IMR-90 (cell line): ENCODE data around the gene SLC37A1. TPM values are rescaled to one million over a fixed set of nuclear protein-coding genes. Genes with fewer than 3 reads are reported as not detected.
"Not testable (repeated sequence)": the region's sequence is repeated elsewhere in the genome, so short reads cannot be mapped to it uniquely, and the experiment has no call there.

ENCODE experiments used
- ATAC-seq: fragments of 200-7000 bp; cut with Tn5 transposase; 2 replicates; pipeline ENCODE4 v1.9.1; 2020; ENCODE audit warnings: low read depth, mild to moderate bottlenecking, moderate library complexity
- BruUV-seq: library from RNA; stranded (reverse); fragments of 400-500 nt; replicated peaks from 2 replicates; lab custom pipeline; 2021; lab: Mats Ljungman, UMichigan
- CTCF ChIA-PET: fragments of 300-600 bp; formaldehyde crosslinking; extraction: SDS; loops from one replicate; lab custom pipeline; 2021; ENCODE audit warnings: antibody characterized with exemption; lab: Yijun Ruan, JAX
- POLR2A ChIA-PET: fragments of 300-600 bp; sonication (Branson Sonifier 250); formaldehyde crosslinking; loops from one replicate; lab custom pipeline; 2022; ENCODE audit warnings: antibody characterized with exemption; ENCODE audit not compliant: unreplicated experiment; lab: Charles Lee
- DNase-seq: peaks from one replicate; pipeline ENCODE4 v3.0.0; 2013
- H2AFZ ChIP-seq: replicated peaks from 2 replicates; pipeline ENCODE3; 2013; ENCODE audit warnings: low read length, mild to moderate bottlenecking; ENCODE audit not compliant: poor library complexity
- H2AK5ac ChIP-seq: 2 replicates; pipeline ENCODE4 v1.6.1; 2013; ENCODE audit warnings: low read depth, low read length, inconsistent platforms
- H2AK9ac ChIP-seq: replicated peaks from 2 replicates; pipeline ENCODE3; 2013; ENCODE audit warnings: mild to moderate bottlenecking, low read depth, low read length, moderate library complexity; ENCODE audit not compliant: poor library complexity
- H2BK120ac ChIP-seq: 2 replicates; pipeline ENCODE4 v1.6.1; 2013; ENCODE audit warnings: low read depth, low read length, inconsistent platforms
- H2BK15ac ChIP-seq: 3 replicates; pipeline ENCODE4 v1.6.1; 2013; ENCODE audit warnings: low read depth, low read length, inconsistent platforms
- H2BK20ac ChIP-seq: 2 replicates; pipeline ENCODE4 v1.6.1; 2013; ENCODE audit warnings: low read depth, mild to moderate bottlenecking, inconsistent platforms, low read length, moderate library complexity
- H2BK5ac ChIP-seq: 2 replicates; pipeline ENCODE4 v1.6.1; 2013; ENCODE audit warnings: mild to moderate bottlenecking, low read depth, low read length, inconsistent platforms; ENCODE audit not compliant: poor library complexity, severe bottlenecking
- H3K14ac ChIP-seq: replicated peaks from 2 replicates; pipeline ENCODE4 v1.6.1; 2013; ENCODE audit warnings: low read depth, low read length, inconsistent platforms
- H3K18ac ChIP-seq: 2 replicates; pipeline ENCODE4 v1.6.1; 2013; ENCODE audit warnings: low read depth, low read length, control low read depth
- H3K23ac ChIP-seq: 2 replicates; pipeline ENCODE4 v1.6.1; 2013; ENCODE audit warnings: low read depth, low read length, inconsistent platforms
- H3K27ac ChIP-seq: 2 replicates; pipeline ENCODE4 v1.5.1; 2013; ENCODE audit warnings: mild to moderate bottlenecking, control low read depth, low read length; ENCODE audit not compliant: insufficient read depth
- H3K27me3 ChIP-seq: 2 replicates; pipeline ENCODE4 v1.6.1; 2013; ENCODE audit warnings: low read length; ENCODE audit not compliant: control insufficient read depth, insufficient read depth
- H3K36me3 ChIP-seq: 2 replicates; pipeline ENCODE4 v1.6.1; 2013; ENCODE audit warnings: low read length, mixed read lengths; ENCODE audit not compliant: control insufficient read depth, insufficient read depth
- H3K4ac ChIP-seq: 2 replicates; pipeline ENCODE4 v1.6.1; 2013; ENCODE audit warnings: low read depth, low read length, inconsistent platforms
- H3K4me1 ChIP-seq: 2 replicates; pipeline ENCODE4 v1.6.1; 2013; ENCODE audit warnings: low read length, mixed read lengths; ENCODE audit not compliant: control insufficient read depth, insufficient read depth
- H3K4me2 ChIP-seq: 2 replicates; pipeline ENCODE4 v1.6.1; 2013; ENCODE audit warnings: low read depth, mild to moderate bottlenecking, control low read depth, low read length, moderate library complexity
- H3K4me3 ChIP-seq: 2 replicates; pipeline ENCODE4 v1.5.1; 2013; ENCODE audit warnings: low read depth, mild to moderate bottlenecking, control low read depth, low read length, moderate library complexity; ENCODE audit not compliant: insufficient read depth
- H3K56ac ChIP-seq: 2 replicates; pipeline ENCODE4 v1.6.1; 2013; ENCODE audit warnings: low read length, inconsistent platforms; ENCODE audit not compliant: insufficient read depth; ENCODE audit errors: extremely low read depth
- H3K79me1 ChIP-seq, 2 experiments: 2 replicates each; pipeline ENCODE4 v1.6.1; 2013; ENCODE audit warnings: low read length in 2 of 2, inconsistent platforms in 1 of 2, low read depth in 1 of 2
- H3K9ac ChIP-seq: 2 replicates; pipeline ENCODE4 v1.6.1; 2013; ENCODE audit warnings: low read depth, low read length, control low read depth
- H3K9me1 ChIP-seq: 2 replicates; pipeline ENCODE4 v1.6.1; 2013; ENCODE audit warnings: low read length, inconsistent platforms; ENCODE audit not compliant: insufficient read depth
- H3K9me3 ChIP-seq: 2 replicates; pipeline ENCODE4 v1.6.1; 2013; ENCODE audit warnings: low read length; ENCODE audit not compliant: control insufficient read depth, insufficient read depth
- H4K20me1 ChIP-seq: 2 replicates; pipeline ENCODE4 v1.6.1; 2013; ENCODE audit warnings: low read length, inconsistent platforms; ENCODE audit not compliant: insufficient read depth
- H4K5ac ChIP-seq: 2 replicates; pipeline ENCODE4 v1.6.1; 2013; ENCODE audit warnings: mild to moderate bottlenecking, low read depth, low read length, control low read depth
- H4K8ac ChIP-seq, 2 experiments: 2 replicates each; pipeline ENCODE4 v1.6.1; 2013; ENCODE audit warnings: low read depth in 2 of 2, low read length in 2 of 2, control low read depth in 1 of 2, inconsistent platforms in 1 of 2
- H4K91ac ChIP-seq: 2 replicates; pipeline ENCODE4 v1.6.1; 2013; ENCODE audit warnings: low read depth, low read length, inconsistent platforms; ENCODE audit not compliant: insufficient read depth
- MXI1 ChIP-seq: IDR thresholded peaks from 2 replicates; pipeline ENCODE4 v1.6.1; 2012; ENCODE audit warnings: low read depth, mild to moderate bottlenecking, low read length, moderate library complexity, borderline replicate concordance
- WGBS, 2 experiments: methylation state at CpG; one replicate each; pipeline versions ENCODE4 v1.1.5 to v1.1.7; 2013; ENCODE audit warnings: missing lambda C conversion rate in 2 of 2; ENCODE audit not compliant: insufficient read length in 1 of 2; ENCODE audit errors: extremely low coverage in 2 of 2; 5-methylcytosine and 5-hydroxymethylcytosine counted together
- dilution Hi-C: fragments of 300-500 bp; cut with HindIII; formaldehyde crosslinking; loops from one replicate; pipeline ENCODE4 v1.14.3; 2018; ENCODE audit warnings: low sequenced_read_pairs; ENCODE audit not compliant: unreplicated experiment
- in situ Hi-C: fragments of 300-500 bp; cut with MboI; formaldehyde crosslinking; loops from 3 replicates; pipeline ENCODE4 v1.14.3; 2019; ENCODE audit warnings: low sequenced_read_pairs, inconsistent platforms, mixed read lengths
- intact Hi-C: fragments of 100-400 bp; cut with micrococcal nuclease; formaldehyde crosslinking; loops from 2 replicates; pipeline ENCODE4 v1.10.0; 2022
- polyA plus RNA-seq, 3 experiments: library from polyadenylated mRNA; depleted of rRNA; stranded (reverse); fragments of >200 nt; gene quantifications; 2 replicates each; pipeline ENCODE4 v1.2.3, GENCODE V29; 2012; ENCODE audit warnings: low replicate concordance in 1 of 3
- total RNA-seq: library from RNA; depleted of rRNA; stranded (reverse); fragments of >200 nt; gene quantifications from 2 replicates; pipeline ENCODE4 v1.2.3, GENCODE V29; 2012

SLC37A1 gene
- total and polyA plus RNA-seq, 2 of the 4 experiments (the other 2 are of a cell fraction) = 0.36 to 0.48 TPM

- no peak overlapping the region for H4K8ac ChIP-seq
- H2AFZ ChIP-seq = peak overlapping the region; percentile 19
- no peak overlapping the region for H3K23ac ChIP-seq
- H3K9me1 ChIP-seq = no peaks in the 10 kb centered on the region
- no peak overlapping the region for H3K14ac ChIP-seq
- H2BK20ac ChIP-seq = no peak overlapping the region
- H2BK120ac ChIP-seq = no peak overlapping the region
- no peak overlapping the region for H3K4ac ChIP-seq
- no peaks in the 10 kb centered on the region for H3K36me3 ChIP-seq
- ChIA-PET POLR2A (no interaction called here), CTCF (no interaction called here)
- in situ Hi-C loops (no loop called here), dilution Hi-C loops (no loop called here), intact Hi-C loops (no loop called here)
- H3K79me1 ChIP-seq = no peaks in the 10 kb centered on the region
- TF ChIP-seq MXI1 = no peak
- no peak overlapping the region for H3K4me2 ChIP-seq
- no peaks in the 10 kb centered on the region for H3K9me3 ChIP-seq
- no peak overlapping the region for H4K5ac ChIP-seq
- peaks cover 45% of the 10 kb centered on the region for H3K27me3 ChIP-seq
- H4K91ac ChIP-seq = no peak overlapping the region
- BruUV-seq = no TSS peak
- no peak for DNase-seq
- no peak overlapping the region for H3K4me3 ChIP-seq
- no peaks in the 10 kb centered on the region for H4K20me1 ChIP-seq
- H3K4me1 ChIP-seq = no peaks in the 10 kb centered on the region
- H2AK5ac ChIP-seq = no peak overlapping the region
- no peak overlapping the region for H2BK5ac ChIP-seq
- no peak for ATAC-seq
- H3K27ac ChIP-seq = no peak overlapping the region
- no peak overlapping the region for H2AK9ac ChIP-seq
- H3K9ac ChIP-seq = no peak overlapping the region
- no peak overlapping the region for H3K56ac ChIP-seq
- H3K18ac ChIP-seq = no peak overlapping the region
- no peak overlapping the region for H2BK15ac ChIP-seq
- WGBS, 2 experiments = 58% methylated on average over 6 of the region's 15 CpGs; no CpG with 5 or more reads in 1 of the 2 experiments
Measured at GRCh38 chr21:42627527-42628289, 114.1 kb downstream of the SLC37A1 start.

GRCh38 chr21:42628466-42629061, 114.9 kb downstream of the SLC37A1 start:
- POLR2A ChIA-PET, H3K4me3 ChIP-seq, H2AK5ac ChIP-seq, H3K14ac ChIP-seq, H3K4ac ChIP-seq, dilution Hi-C loops, H3K18ac ChIP-seq, DNase-seq, H2AK9ac ChIP-seq, H4K91ac ChIP-seq, H3K4me1 ChIP-seq, H3K27ac ChIP-seq, H4K5ac ChIP-seq, BruUV-seq, H3K36me3 ChIP-seq, H4K20me1 ChIP-seq, H3K56ac ChIP-seq, H2BK120ac ChIP-seq, CTCF ChIA-PET, ATAC-seq, H3K23ac ChIP-seq, H2BK15ac ChIP-seq, H4K8ac ChIP-seq, H3K79me1 ChIP-seq, H3K9me3 ChIP-seq, H3K4me2 ChIP-seq, H3K9ac ChIP-seq, intact Hi-C loops, H2AFZ ChIP-seq, H2BK5ac ChIP-seq, H2BK20ac ChIP-seq, in situ Hi-C loops, H3K9me1 ChIP-seq: not testable (repeated sequence)
- 58% methylated on average over 2 of the region's 2 CpGs; no CpG with 5 or more reads in 1 of the 2 experiments for WGBS, 2 experiments
- H3K27me3 ChIP-seq = peaks cover 43% of the 10 kb centered on the region
